Gastrocnemius medialis (tissue), 4 donors: ENCODE data around the gene KPNA2. TPM values are rescaled to one million over a fixed set of nuclear protein-coding genes. Genes with fewer than 3 reads are reported as not detected.
A peak's percentile ranks its signal among the peaks of the same experiment; 100 is the strongest.
"Not testable (repeated sequence)": the region's sequence is repeated elsewhere in the genome, so short reads cannot be mapped to it uniquely, and the experiment has no call there.

Source experiments
- ATAC-seq, 2 donors: fragments of 150-250 bp; one replicate each; pipeline ENCODE4 v1.9.1; 2016
- DNase-seq, 2 donors: peaks; one replicate each; pipeline ENCODE4 v3.0.0-alpha.2; 2019
- H3K27ac ChIP-seq, 4 donors: fragments of 200-600 bp; sonication (generic); 1 replicate in 1 of 4; 2 replicates in 3 of 4; pipeline ENCODE4 v1.5.1; 2016 to 2018; ENCODE audit warnings: mild to moderate bottlenecking in 2 of 4, moderate library complexity in 1 of 4
- H3K27me3 ChIP-seq, 3 donors: fragments of 200-600 bp; sonication (generic) in 2 of 3; 1 replicate in 1 of 3; 2 replicates in 2 of 3; pipeline versions ENCODE4 v1.5.1 to v1.6.0; 2016 to 2019; ENCODE audit warnings: mild to moderate bottlenecking in 1 of 3, moderate library complexity in 1 of 3
- H3K36me3 ChIP-seq, 2 donors: fragments of 200-600 bp; sonication (generic) in 1 of 2; one replicate each; pipeline ENCODE4 v1.5.1; 2017 to 2018
- H3K4me1 ChIP-seq, 2 donors: fragments of 200-600 bp; sonication (generic) in 1 of 2; one replicate each; pipeline ENCODE4 v1.5.1; 2016 to 2017; ENCODE audit warnings: mild to moderate bottlenecking in 2 of 2
- H3K4me3 ChIP-seq, 4 donors: fragments of 200-600 bp; sonication (generic) in 3 of 4; 1 replicate in 1 of 4; 2 replicates in 3 of 4; pipeline ENCODE4 v1.5.1; 2016 to 2019; ENCODE audit warnings: mild to moderate bottlenecking in 2 of 4
- H3K9me3 ChIP-seq, 3 donors: fragments of 200-600 bp; sonication (generic) in 2 of 3; 1 replicate in 1 of 3; 2 replicates in 2 of 3; pipeline ENCODE4 v1.5.1; 2016 to 2019
- POLR2A ChIP-seq, 2 donors: fragments of 450-650 bp; IDR thresholded peaks; one replicate each; pipeline ENCODE4 v1.6.1; 2017; ENCODE audit warnings: antibody characterized with exemption in 2 of 2, mild to moderate bottlenecking in 2 of 2, moderate library complexity in 2 of 2
- in situ Hi-C, 4 donors: fragments of 200-750 bp; cut with MboI; loops; one replicate each; pipeline versions ENCODE4 v1.15.0 to v1.8.0; 2017; ENCODE audit warnings: low sequenced_read_pairs in 4 of 4
- intact Hi-C: fragments of 100-400 bp; cut with DNase I; formaldehyde crosslinking; loops from one replicate; pipeline ENCODE4 v1.15.1; 2023; ENCODE audit warnings: low total_unique reads
- total RNA-seq, 4 donors: library from RNA; depleted of rRNA; stranded (reverse); fragments of >200 nt; gene quantifications; one replicate each; pipeline versions ENCODE4 v1.1.0 to v1.2.3, GENCODE V29; 2016
- TF ChIP-seq, protein P1 (sequence below), 5 experiments: fragments of 450-650 bp in 3 of 5; fragments of 200-600 bp in 2 of 5; sonication (generic) in 2 of 5; IDR thresholded peaks in 4 of 5; conservative IDR thresholded peaks in 1 of 5; 1 replicate in 4 of 5; 2 replicates in 1 of 5; pipeline ENCODE4 v1.5.1; 2016 to 2019; ENCODE audit warnings: antibody characterized with exemption in 5 of 5, mild to moderate bottlenecking in 3 of 5, moderate library complexity in 3 of 5

KPNA2 gene
- total RNA-seq, 4 donors from 2014 or later, result 14.5 to 23.3 (median 19.3) TPM

DNA sequence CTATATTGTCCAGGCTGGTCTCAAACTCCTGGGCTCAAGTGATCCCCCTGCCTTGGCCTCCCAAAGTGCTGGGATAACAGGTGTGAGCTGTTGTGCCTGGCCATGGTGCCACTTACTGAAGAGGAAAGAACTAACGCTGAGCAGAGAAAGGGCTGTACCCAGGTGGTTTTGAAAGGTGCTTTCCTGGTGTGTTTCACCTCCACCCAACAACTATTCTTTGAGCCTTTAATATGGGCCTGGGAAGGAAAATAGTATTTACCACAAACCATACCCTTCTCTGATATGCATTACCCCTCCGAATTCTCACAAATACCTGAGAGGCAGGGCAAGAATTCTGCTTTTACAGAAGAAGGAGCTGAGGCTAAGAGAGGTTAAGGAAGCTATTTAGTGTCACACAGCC, 24.8 kb downstream of the KPNA2 start:
- intact Hi-C loops (no loop called here), in situ Hi-C loops (no loop called here)
- TF ChIP-seq, protein P1, sequence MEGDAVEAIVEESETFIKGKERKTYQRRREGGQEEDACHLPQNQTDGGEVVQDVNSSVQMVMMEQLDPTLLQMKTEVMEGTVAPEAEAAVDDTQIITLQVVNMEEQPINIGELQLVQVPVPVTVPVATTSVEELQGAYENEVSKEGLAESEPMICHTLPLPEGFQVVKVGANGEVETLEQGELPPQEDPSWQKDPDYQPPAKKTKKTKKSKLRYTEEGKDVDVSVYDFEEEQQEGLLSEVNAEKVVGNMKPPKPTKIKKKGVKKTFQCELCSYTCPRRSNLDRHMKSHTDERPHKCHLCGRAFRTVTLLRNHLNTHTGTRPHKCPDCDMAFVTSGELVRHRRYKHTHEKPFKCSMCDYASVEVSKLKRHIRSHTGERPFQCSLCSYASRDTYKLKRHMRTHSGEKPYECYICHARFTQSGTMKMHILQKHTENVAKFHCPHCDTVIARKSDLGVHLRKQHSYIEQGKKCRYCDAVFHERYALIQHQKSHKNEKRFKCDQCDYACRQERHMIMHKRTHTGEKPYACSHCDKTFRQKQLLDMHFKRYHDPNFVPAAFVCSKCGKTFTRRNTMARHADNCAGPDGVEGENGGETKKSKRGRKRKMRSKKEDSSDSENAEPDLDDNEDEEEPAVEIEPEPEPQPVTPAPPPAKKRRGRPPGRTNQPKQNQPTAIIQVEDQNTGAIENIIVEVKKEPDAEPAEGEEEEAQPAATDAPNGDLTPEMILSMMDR (IDR thresholded peaks at IDR 0.05 in 4 of 5, conservative IDR thresholded peaks at IDR 0.05 in 1 of 5), result no peak
- no peak for TF ChIP-seq POLR2A (IDR thresholded peaks at IDR 0.05)
- ATAC-seq, result no peak
- Histone ChIP-seq H3K4me1 (no peaks in the 10 kb centered on the region), H3K27ac (no peak overlapping the region), H3K27me3 (no peaks in the 10 kb centered on the region), H3K9me3 (no peaks in the 10 kb centered on the region), H3K4me3 (no peak overlapping the region), H3K36me3 (no peaks in the 10 kb centered on the region)
- DNase-seq, result no peak

DNA sequence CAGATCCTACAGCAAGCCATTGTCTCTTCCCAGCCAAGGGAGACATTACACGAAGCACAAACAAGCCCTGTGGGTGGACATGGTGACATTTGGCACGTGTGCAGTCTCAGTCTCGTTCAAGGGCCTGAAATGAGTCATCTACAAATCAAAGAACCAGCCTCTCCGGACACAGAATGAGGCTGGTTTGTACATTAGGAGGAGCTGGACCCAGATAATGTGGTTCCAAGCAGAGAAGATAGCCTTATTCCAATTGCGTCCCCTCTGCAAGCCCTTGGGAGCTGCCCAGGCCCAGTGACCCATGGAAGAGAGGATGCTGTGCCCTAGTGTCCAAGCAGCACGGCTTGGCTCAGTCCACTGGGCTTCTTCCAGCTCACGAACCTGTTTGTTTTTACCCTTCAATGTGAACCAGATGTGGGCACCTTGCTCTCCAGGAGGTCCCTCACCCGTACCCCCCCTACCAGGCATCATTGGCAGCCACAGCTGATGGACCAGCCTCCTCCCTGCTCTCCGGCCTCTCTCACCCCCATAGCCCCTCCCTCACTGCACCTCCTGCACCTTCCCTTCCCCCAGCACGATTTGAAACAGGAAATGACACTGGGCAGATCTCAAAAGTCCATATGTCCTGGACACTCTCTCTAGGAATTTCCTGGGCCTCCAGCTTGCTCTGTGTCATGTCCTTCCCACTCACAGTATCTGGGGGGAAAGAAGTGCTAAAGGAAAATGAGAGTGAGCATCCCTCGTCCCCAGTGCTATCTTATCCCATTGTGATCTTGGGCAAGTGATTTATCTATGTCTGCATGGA, 26.2 kb downstream of the KPNA2 start:
- no peaks in the 10 kb centered on the region for H3K4me1 ChIP-seq
- TF ChIP-seq, protein P1 (IDR thresholded peaks at IDR 0.05 in 4 of 5, conservative IDR thresholded peaks at IDR 0.05 in 1 of 5), result no peak
- no peak for TF ChIP-seq POLR2A (IDR thresholded peaks at IDR 0.05)
- intact Hi-C loops (no loop called here), in situ Hi-C loops (no loop called here)
- no peaks in the 10 kb centered on the region for H3K27me3 ChIP-seq
- no peaks in the 10 kb centered on the region for H3K36me3 ChIP-seq
- H3K27ac ChIP-seq, result no peak overlapping the region
- DNase-seq, result no peak
- ATAC-seq, result no peak
- no peak overlapping the region for H3K4me3 ChIP-seq
- H3K9me3 ChIP-seq, result no peaks in the 10 kb centered on the region

DNA sequence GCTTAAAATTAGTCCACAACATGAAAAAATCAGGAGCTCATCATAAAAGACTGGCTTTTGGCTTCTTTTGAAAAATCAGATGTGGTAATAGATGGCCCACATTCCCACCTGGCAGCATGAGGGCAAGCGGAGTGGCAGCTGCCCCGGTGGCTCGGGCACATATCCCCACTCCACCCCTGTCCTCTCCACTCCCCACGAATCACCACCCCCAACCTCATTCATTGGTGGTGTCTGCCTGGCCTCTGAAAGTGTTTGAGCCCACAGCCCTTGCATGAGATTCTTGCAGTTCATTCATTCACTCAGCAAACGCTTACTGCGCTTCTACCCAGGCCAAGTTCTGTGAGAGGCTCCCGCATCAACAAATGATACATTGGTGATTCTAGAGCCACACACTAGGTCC, 29.8 kb downstream of the KPNA2 start:
- H3K4me3 ChIP-seq, DNase-seq, intact Hi-C loops, in situ Hi-C loops, H3K27me3 ChIP-seq, H3K27ac ChIP-seq, H3K4me1 ChIP-seq, ATAC-seq, H3K9me3 ChIP-seq, H3K36me3 ChIP-seq: not testable (repeated sequence)

DNA sequence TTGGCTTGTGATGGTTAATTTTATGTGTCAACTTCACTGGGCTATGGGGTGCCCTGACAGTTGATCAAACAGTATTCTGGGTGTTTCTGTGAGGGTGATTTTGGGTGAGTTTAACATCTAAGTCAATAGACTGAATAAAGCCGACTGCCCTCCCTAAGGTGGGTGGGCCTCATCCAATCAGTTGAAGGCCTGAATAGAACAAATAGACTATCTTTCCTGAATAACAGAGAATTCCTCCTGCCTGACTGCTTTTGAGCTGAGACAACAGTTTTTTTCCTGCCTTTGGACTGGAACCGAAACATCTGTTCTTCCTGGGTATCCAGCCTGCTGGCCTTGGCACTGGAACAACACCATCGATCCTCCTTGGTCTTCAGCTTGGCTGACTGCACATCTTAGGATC, 33.0 kb downstream of the KPNA2 start:
- H3K4me1 ChIP-seq, intact Hi-C loops, DNase-seq, in situ Hi-C loops, H3K4me3 ChIP-seq, H3K9me3 ChIP-seq, H3K27ac ChIP-seq, H3K27me3 ChIP-seq, ATAC-seq, H3K36me3 ChIP-seq: not testable (repeated sequence)

DNA sequence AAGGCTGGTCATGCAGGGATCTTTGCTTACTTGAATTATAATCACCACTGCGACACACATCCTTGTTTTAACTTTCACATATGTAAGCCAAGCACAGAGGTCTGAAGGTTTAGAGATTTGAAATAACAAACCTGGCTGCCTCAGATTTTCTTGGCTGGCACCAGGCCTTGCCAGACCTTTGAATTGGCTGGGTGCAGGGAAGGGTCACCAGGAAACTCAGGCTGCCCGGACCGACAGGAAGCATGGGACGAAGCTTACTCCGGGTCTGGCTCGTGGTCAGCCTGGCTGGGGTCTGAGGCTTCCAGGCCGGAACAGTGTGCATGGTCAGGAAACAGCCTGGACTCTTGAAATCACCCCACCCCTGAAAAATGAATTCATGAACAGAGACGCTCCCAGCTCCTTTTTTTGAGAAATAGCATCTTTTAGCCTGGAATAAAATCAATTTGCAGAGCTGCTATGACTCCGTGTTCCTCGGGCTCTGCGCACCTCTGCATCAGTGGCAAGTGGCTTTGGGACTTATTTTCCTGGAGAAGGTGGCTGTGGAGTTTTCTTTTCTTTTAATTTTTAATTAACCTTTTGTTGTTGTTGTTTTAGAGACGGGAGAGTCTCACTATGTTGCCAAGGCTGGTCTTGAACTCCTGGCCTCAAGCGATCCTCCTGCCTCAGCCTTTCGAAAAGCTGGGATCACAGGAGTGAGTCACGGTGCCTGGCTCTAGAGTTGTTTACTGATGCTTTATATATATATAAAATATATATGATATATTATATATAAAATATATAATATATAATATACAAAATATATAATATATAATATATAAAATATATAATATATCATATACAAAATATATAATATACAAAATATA, 35.3 kb downstream of the KPNA2 start:
- H3K9me3 ChIP-seq, in situ Hi-C loops, H3K36me3 ChIP-seq, intact Hi-C loops, H3K4me3 ChIP-seq, H3K27me3 ChIP-seq, H3K4me1 ChIP-seq: not testable (repeated sequence)
- DNase-seq (peak in 1 of 2 donors; percentile 18), ATAC-seq (peak in 1 of 2 donors; percentile 73)
- peak overlapping the region in 2 of 4 donors; percentile 21 to 41 for H3K27ac ChIP-seq

DNA sequence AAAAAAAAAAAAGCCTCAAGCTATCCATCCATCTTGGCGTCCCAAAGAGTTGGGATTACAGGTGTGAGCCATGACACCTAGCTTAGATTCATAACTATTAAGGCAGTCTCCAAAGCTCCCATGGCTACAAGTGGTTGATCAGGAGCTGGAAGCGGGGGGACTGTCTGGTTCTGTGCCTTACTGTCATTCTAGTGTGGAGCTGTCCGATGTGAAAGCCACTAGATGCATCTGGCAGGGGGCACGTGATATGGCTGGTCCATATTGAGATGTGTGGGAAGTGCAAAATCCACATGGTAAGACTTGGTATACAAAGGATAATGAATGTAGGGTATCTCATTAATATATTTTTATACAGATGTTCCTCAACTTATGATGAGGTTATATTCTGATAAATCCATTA, 38.7 kb downstream of the KPNA2 start:
- TF ChIP-seq POLR2A (IDR thresholded peaks at IDR 0.05), result no peak
- TF ChIP-seq, protein P1 (IDR thresholded peaks at IDR 0.05 in 4 of 5, conservative IDR thresholded peaks at IDR 0.05 in 1 of 5), result no peak
- H3K27me3 ChIP-seq, result no peaks in the 10 kb centered on the region
- H3K27ac ChIP-seq, result no peak overlapping the region
- H3K4me3 ChIP-seq, result no peak overlapping the region
- H3K36me3 ChIP-seq, result no peaks in the 10 kb centered on the region
- DNase-seq, result no peak
- no peak for ATAC-seq
- in situ Hi-C loops, result no loop called here
- intact Hi-C loops, result no loop called here
- H3K9me3 ChIP-seq, result no peaks in the 10 kb centered on the region
- H3K4me1 ChIP-seq, result no peaks in the 10 kb centered on the region

DNA sequence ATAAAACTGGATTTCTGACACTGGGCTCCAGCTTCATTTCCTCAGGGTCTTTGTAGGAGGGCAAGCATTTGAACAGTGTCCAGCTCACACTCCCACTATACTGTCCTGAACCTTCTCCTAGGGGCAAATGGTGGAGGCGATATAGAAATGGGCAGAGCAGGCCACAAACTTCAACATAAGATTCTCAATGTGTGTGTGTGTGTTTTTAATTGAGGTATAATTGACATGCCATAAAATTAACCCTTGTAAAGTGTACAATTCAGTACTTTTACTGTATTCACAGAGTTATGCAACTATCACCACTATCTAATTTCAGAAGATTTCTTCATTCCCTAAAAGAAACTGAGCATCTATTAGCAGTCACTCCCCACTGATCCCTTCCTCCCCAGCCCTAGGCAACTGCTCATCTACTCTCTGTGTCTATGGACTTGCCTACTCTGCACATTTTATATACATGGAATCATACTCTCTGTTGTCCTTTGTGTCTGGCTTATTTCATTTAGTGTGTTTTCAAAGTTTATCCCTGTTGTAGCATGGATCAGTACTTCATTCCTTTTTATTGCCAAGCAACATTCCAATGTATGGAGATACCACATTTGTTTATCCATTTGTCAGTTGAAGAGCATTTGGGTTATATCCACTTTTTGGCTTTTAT, 40.5 kb downstream of the KPNA2 start:
- H3K27me3 ChIP-seq, H3K4me3 ChIP-seq, H3K9me3 ChIP-seq, H3K36me3 ChIP-seq, H3K27ac ChIP-seq, in situ Hi-C loops, intact Hi-C loops, H3K4me1 ChIP-seq, DNase-seq, ATAC-seq: not testable (repeated sequence)

DNA sequence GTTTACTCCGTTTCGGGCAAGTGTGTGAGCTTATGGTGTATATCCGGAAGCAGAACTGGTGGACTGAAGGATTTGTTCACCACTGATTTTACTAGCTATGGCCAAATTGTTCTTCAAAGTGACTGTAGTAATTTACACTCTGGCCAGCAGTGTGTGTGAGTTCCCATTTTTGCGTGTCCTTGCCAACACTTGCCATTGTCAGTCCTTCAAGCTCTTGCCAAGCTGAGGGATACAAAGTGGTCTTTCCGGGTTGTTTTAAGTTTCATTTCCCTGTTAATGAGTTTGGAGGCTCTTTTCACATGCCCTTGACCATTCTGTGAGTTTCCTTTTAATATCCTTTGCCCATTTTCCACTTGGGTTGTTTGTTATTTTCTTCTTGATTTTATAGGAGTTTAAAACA, 42.0 kb downstream of the KPNA2 start:
- H3K36me3 ChIP-seq, H3K4me1 ChIP-seq, H3K4me3 ChIP-seq, H3K27ac ChIP-seq, in situ Hi-C loops, H3K27me3 ChIP-seq, DNase-seq, H3K9me3 ChIP-seq, intact Hi-C loops, ATAC-seq: not testable (repeated sequence)
